Epithelial cell of proximal tubule (primary cell): ENCODE data around the gene MAP3K5. TPM values are rescaled to one million over a fixed set of nuclear protein-coding genes. Genes with fewer than 3 reads are reported as not detected.

ENCODE experiments used
- DNase-seq: peaks from one replicate; pipeline ENCODE4 v3.0.0-alpha.2; 2011; ENCODE audit warnings: low read depth
- H3K4me3 ChIP-seq: 2 replicates; pipeline ENCODE4 v1.5.1; 2011; ENCODE audit warnings: low read depth, mild to moderate bottlenecking, low read length
- CTCF ChIP-seq: conservative IDR thresholded peaks from 2 replicates; pipeline ENCODE4 v1.5.1; 2012; ENCODE audit warnings: low read depth, mild to moderate bottlenecking, low read length
- total RNA-seq: library from RNA; depleted of rRNA; stranded (reverse); fragments of >200 nt; gene quantifications from 2 replicates; pipeline ENCODE4 v1.2.3, GENCODE V29; 2015

MAP3K5 gene
- total RNA-seq, 1 donor from 2014 or later: 7.8 TPM

GRCh38 chr6:136732889-136733288, 59.4 kb downstream of the MAP3K5 start:
- no peak overlapping the region for H3K4me3 ChIP-seq
- DNase-seq: no peak
- no peak for TF ChIP-seq CTCF

- no peak for DNase-seq
- no peak for TF ChIP-seq CTCF
- H3K4me3 ChIP-seq: no peak overlapping the region
These were observed 62.4 kb downstream of the MAP3K5 start for GRCh38 chr6:136729832-136730231.

- H3K4me3 ChIP-seq: no peak overlapping the region
- TF ChIP-seq CTCF: no peak
- no peak for DNase-seq
These were observed 63.2 kb downstream of the MAP3K5 start for GRCh38 chr6:136728976-136729515.

- no peak for TF ChIP-seq CTCF
- DNase-seq: no peak
- H3K4me3 ChIP-seq: no peak overlapping the region
These were observed 64.0 kb downstream of the MAP3K5 start for GRCh38 chr6:136728033-136728939.

GRCh38 chr6:136726837-136727557, 65.3 kb downstream of the MAP3K5 start:
- H3K4me3 ChIP-seq: no peak overlapping the region
- no peak for TF ChIP-seq CTCF
- DNase-seq: no peak

GRCh38 chr6:136725124-136725523, 67.2 kb downstream of the MAP3K5 start:
- H3K4me3 ChIP-seq: no peak overlapping the region
- no peak for DNase-seq
- no peak for TF ChIP-seq CTCF
